Kidney (tissue), 14 donors: ENCODE measurements around the gene LRRC8E. TPM values are rescaled to one million over a fixed set of nuclear protein-coding genes. Genes with fewer than 3 reads are reported as not detected.
"Not testable (repeated sequence)": the region's sequence is repeated elsewhere in the genome, so short reads cannot be mapped to it uniquely, and the experiment has no call there.

ENCODE experiments used
- DNase-seq, 5 donors: peaks; one replicate each; pipeline ENCODE4 v3.0.0-alpha.2; 2013 to 2020
- FAIRE-seq: peaks from 2 replicates; lab custom pipeline; 2012; peaks lifted over from hg19 to GRCh38; lab: Jason Lieb, UNC
- H3K27ac ChIP-seq, 2 donors: one replicate each; pipeline ENCODE4 v1.7.0; 2013; ENCODE audit warnings: low read depth in 2 of 2, low read length in 2 of 2, inconsistent platforms in 1 of 2
- H3K27me3 ChIP-seq: one replicate; pipeline ENCODE4 v1.7.1; 2013; ENCODE audit warnings: low read length, inconsistent platforms; ENCODE audit not compliant: control insufficient read depth, insufficient read depth
- H3K36me3 ChIP-seq, 3 donors: one replicate each; pipeline versions ENCODE4 v1.7.0 to v1.7.1; 2013; ENCODE audit warnings: low read length in 3 of 3, control low read depth in 1 of 3, inconsistent platforms in 1 of 3; ENCODE audit not compliant: insufficient read depth in 3 of 3, control insufficient read depth in 2 of 3
- H3K4me1 ChIP-seq, 3 donors: one replicate each; pipeline versions ENCODE4 v1.7.0 to v1.7.1; 2013; ENCODE audit warnings: low read length in 3 of 3, inconsistent platforms in 1 of 3, low read depth in 1 of 3; ENCODE audit not compliant: control insufficient read depth in 2 of 3, insufficient read depth in 2 of 3
- H3K4me3 ChIP-seq, 3 donors: one replicate each; pipeline versions ENCODE4 v1.7.0 to v1.8.1; 2013; ENCODE audit warnings: low read length in 3 of 3, control low read depth in 1 of 3, inconsistent platforms in 1 of 3
- H3K9ac ChIP-seq, 3 donors: one replicate each; pipeline versions ENCODE4 v1.7.0 to v1.7.1; 2013; ENCODE audit warnings: low read length in 3 of 3, control low read depth in 1 of 3, inconsistent platforms in 1 of 3
- H3K9me3 ChIP-seq, 3 donors: one replicate each; pipeline versions ENCODE4 v1.7.0 to v1.7.1; 2013; ENCODE audit warnings: low read length in 3 of 3, control low read depth in 1 of 3, inconsistent platforms in 1 of 3; ENCODE audit not compliant: control insufficient read depth in 2 of 3, insufficient read depth in 1 of 3
- CTCF ChIP-seq: IDR thresholded peaks from 3 replicates; pipeline ENCODE4 v1.5.1; 2012; ENCODE audit warnings: mild to moderate bottlenecking, moderate library complexity, borderline replicate concordance; ENCODE audit not compliant: insufficient read depth; ENCODE audit errors: extremely low read depth
- intact Hi-C: fragments of 100-400 bp; cut with DNase I; formaldehyde crosslinking; loops from one replicate; pipeline ENCODE4 v1.11.1; 2022
- polyA plus RNA-seq: library from polyadenylated mRNA; stranded (reverse); fragments of 350-450 nt; fragmentation: Illumina TruSeq; extraction: RNeasy Lipid Tissue Mini Kit (QIAGEN cat#74804); gene quantifications from one replicate; pipeline ENCODE4 v1.2.3, GENCODE V29; 2014; ENCODE audit warnings: low read depth, low replicate concordance; ENCODE audit not compliant: insufficient read depth
- total RNA-seq: library from RNA; stranded (reverse); fragmentation: NEBNext Ultra II Directional; extraction: Animal tissue kit (Norgen Biotek cat#: 25700); gene quantifications from one replicate; pipeline ENCODE4 v1.2.1, GENCODE V29; 2021
- donor health status: control.
- donor health status: control.
- donor health status: control.
- donor health status: control.
- donor health status: control.
- donor health status: DM: yes; HTN: yes; CAD: no.
- donor health status: Normal renal cell carcinoma (clear cell type).

The LRRC8E gene
- total and polyA plus RNA-seq, 2 donors from 2014 or later, result 2.2 to 9.1 TPM

GRCh38 chr19:7927605-7928333 lies 39.5 kb downstream of the LRRC8E start:
- H3K36me3 ChIP-seq, result peaks cover 0 to 20% (median 10%) of the 10 kb centered on the region in 3 donors
- H3K4me1 ChIP-seq, result peaks cover 0 to 20% (median 5%) of the 10 kb centered on the region in 3 donors
- no peak for TF ChIP-seq CTCF
- H3K9ac ChIP-seq, result no peak overlapping the region
- intact Hi-C loops, result no loop called here
- no peak overlapping the region for H3K4me3 ChIP-seq
- H3K27me3 ChIP-seq, result no peaks in the 10 kb centered on the region
- peak overlapping the region in 1 of 2 donors; percentile 26 for H3K27ac ChIP-seq
- no peaks in the 10 kb centered on the region for H3K9me3 ChIP-seq
- peak in 2 of 5 donors; percentile 74 to 83 for DNase-seq
- no peak for FAIRE-seq

- intact Hi-C loops, result no loop called here
- no peak overlapping the region for H3K4me3 ChIP-seq
- H3K27me3 ChIP-seq, result no peaks in the 10 kb centered on the region
- H3K27ac ChIP-seq, result peak overlapping the region in 1 of 2 donors; percentile 26
- peaks cover 0 to 21% (median 14%) of the 10 kb centered on the region in 3 donors for H3K36me3 ChIP-seq
- H3K9me3 ChIP-seq, result no peaks in the 10 kb centered on the region
- TF ChIP-seq CTCF, result no peak
- H3K9ac ChIP-seq, result peak overlapping the region in 1 of 3 donors; percentile 40
- no peak for FAIRE-seq
- H3K4me1 ChIP-seq, result peaks cover 0 to 20% (median 5%) of the 10 kb centered on the region in 3 donors
- peak in 2 of 5 donors; percentile 37 to 63 for DNase-seq
Observed at GRCh38 chr19:7928334-7928706, 40.0 kb downstream of the LRRC8E start.

GRCh38 chr19:7928741-7929701 lies 40.7 kb downstream of the LRRC8E start:
- Histone ChIP-seq H3K4me3 (no peak overlapping the region), H3K36me3 (peaks cover 0 to 28% (median 20%) of the 10 kb centered on the region in 3 donors), H3K9me3 (no peaks in the 10 kb centered on the region), H3K27me3 (no peaks in the 10 kb centered on the region), H3K4me1 (peaks cover 0 to 20% (median 5%) of the 10 kb centered on the region in 3 donors), H3K27ac (peak overlapping the region; percentile 51 to 81), H3K9ac (peak overlapping the region in 1 of 3 donors; percentile 61)
- intact Hi-C loops, result no loop called here
- FAIRE-seq (no peak), DNase-seq (peak in 4 of 5 donors; percentile 63 to 86 (median 74))
- TF ChIP-seq CTCF, result no peak

- H3K27ac ChIP-seq, H3K9me3 ChIP-seq, intact Hi-C loops, H3K9ac ChIP-seq, H3K27me3 ChIP-seq, H3K4me3 ChIP-seq, FAIRE-seq: not testable (repeated sequence)
- Histone ChIP-seq H3K36me3 (peaks cover 0 to 31% (median 24%) of the 10 kb centered on the region in 3 donors), H3K4me1 (peaks cover 0 to 20% (median 5%) of the 10 kb centered on the region in 3 donors)
- peak in 1 of 5 donors; percentile 58 for DNase-seq
Observed at GRCh38 chr19:7930030-7930429, 41.7 kb downstream of the LRRC8E start.
